Panc1 (cell line): ENCODE data around the gene CDC42EP3.

Experiments
- CTCF ChIP-seq: fragments of 450-650 bp; IDR thresholded peaks from 2 replicates; pipeline ENCODE4 v1.5.1; 2017; ENCODE audit warnings: mild to moderate bottlenecking
- POLR2AphosphoS5 ChIP-seq: IDR thresholded peaks from 2 replicates; pipeline ENCODE4 v1.6.1; 2012; ENCODE audit warnings: mild to moderate bottlenecking, low read depth, low read length, moderate library complexity

DNA sequence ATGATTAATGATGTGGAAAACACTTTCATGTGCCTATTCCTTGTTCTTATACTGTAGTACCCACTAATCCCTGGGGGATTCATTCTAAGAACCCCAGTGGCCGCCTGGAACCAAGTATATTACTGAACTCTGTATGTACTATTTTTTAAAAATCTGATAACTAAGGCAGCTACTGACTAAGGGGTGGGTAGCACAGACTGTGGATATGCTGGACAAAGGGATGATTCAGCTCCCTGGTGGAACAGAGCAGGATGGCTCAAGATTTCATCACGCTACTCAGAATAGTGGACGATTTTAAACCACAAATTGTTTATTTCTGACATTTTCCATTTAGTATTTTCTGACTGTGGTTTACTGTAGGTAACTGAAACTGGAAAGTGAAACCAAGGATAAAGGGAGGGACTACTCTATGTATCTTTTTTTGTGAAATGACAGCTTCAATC lies 41.8 kb upstream of the CDC42EP3 start:
- no peak for TF ChIP-seq CTCF
- TF ChIP-seq POLR2AphosphoS5: no peak
